Adrenal gland (tissue), 5 donors: Measurements from ENCODE around the gene RALGPS1.

Source experiments
- POLR2A ChIP-seq, 2 donors: fragments of 450-650 bp; IDR thresholded peaks; one replicate each; pipeline ENCODE4 v1.6.1; 2017; ENCODE audit warnings: antibody characterized with exemption in 2 of 2, mild to moderate bottlenecking in 2 of 2, moderate library complexity in 1 of 2
- TF ChIP-seq, protein P1 (sequence below), 6 experiments: fragments of 450-650 bp in 4 of 6; fragments of 200-600 bp in 2 of 6; sonication (generic) in 1 of 6; IDR thresholded peaks; 1 replicate in 5 of 6; 2 replicates in 1 of 6; pipeline versions ENCODE4 v1.5.1 to v1.8.0; 2016 to 2021; ENCODE audit warnings: antibody characterized with exemption in 6 of 6, mild to moderate bottlenecking in 2 of 6, moderate library complexity in 1 of 6
- donor health status: DM: no; HTN: no; CAD: no.

GRCh38 chr9:127086771-127087170, 172.2 kb downstream of the RALGPS1 start:
- TF ChIP-seq, protein P1, sequence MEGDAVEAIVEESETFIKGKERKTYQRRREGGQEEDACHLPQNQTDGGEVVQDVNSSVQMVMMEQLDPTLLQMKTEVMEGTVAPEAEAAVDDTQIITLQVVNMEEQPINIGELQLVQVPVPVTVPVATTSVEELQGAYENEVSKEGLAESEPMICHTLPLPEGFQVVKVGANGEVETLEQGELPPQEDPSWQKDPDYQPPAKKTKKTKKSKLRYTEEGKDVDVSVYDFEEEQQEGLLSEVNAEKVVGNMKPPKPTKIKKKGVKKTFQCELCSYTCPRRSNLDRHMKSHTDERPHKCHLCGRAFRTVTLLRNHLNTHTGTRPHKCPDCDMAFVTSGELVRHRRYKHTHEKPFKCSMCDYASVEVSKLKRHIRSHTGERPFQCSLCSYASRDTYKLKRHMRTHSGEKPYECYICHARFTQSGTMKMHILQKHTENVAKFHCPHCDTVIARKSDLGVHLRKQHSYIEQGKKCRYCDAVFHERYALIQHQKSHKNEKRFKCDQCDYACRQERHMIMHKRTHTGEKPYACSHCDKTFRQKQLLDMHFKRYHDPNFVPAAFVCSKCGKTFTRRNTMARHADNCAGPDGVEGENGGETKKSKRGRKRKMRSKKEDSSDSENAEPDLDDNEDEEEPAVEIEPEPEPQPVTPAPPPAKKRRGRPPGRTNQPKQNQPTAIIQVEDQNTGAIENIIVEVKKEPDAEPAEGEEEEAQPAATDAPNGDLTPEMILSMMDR (IDR thresholded peaks at IDR 0.05): no peak
- no peak for TF ChIP-seq POLR2A (IDR thresholded peaks at IDR 0.05)
